IPS-18c (cell line): ENCODE measurements around the gene NIN.

Experiments
- H3K4me3 ChIP-seq: 2 replicates; pipeline ENCODE4 v1.7.0; 2013; ENCODE audit warnings: low read depth, mild to moderate bottlenecking, low read length, moderate library complexity; ENCODE audit not compliant: insufficient read depth
- H3K9me3 ChIP-seq: one replicate; pipeline ENCODE4 v1.6.1; 2013; ENCODE audit warnings: mild to moderate bottlenecking, low read length, moderate library complexity; ENCODE audit not compliant: control insufficient read depth, insufficient read depth

Gene NIN

DNA sequence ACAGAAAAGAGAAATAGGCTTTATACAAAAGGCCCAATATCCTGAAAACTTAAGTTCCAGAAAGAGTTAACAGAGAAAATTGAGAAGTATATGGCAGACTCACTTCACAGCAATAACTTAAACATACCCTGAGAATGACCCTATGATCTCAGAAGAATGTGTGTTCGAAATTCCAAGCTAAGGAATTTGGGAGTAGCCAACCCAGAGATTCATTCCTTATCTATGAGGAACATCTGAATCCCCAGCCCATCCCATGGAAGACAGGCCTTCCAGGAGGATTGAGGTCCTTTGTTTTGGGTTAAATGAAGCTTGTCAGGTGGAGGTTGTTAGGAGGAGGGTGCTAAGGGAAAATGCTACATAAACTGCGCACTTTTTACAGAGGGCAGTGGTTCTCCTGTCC, 155.4 kb downstream of the NIN start:
- Histone ChIP-seq H3K9me3 (no peaks in the 10 kb centered on the region), H3K4me3 (no peak overlapping the region)

DNA sequence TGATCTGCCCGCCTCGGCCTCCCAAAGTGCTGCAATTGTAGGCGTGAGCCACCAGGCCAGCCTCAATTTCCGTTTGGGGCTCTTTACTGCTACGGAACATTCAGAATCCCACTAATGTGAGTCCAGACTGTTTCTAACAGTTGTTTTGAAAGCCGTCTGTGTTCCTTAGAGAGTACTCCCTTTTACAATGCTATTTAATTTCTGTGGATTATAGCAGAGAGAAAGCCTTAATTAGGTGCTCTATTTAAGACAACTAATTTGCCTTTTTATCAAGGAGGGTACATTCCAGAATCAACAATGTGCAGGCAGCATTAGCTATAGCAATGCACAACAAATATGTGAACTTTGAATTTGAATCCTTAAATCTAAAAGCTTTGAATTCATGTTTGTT, 160.1 kb downstream of the NIN start:
- Histone ChIP-seq H3K4me3 (no peak overlapping the region), H3K9me3 (no peaks in the 10 kb centered on the region)

GRCh38 chr14:50670196-50670865, 160.6 kb downstream of the NIN start:
- no peak overlapping the region for H3K4me3 ChIP-seq
- H3K9me3 ChIP-seq = no peaks in the 10 kb centered on the region
